Chondrocyte (in vitro differentiated cells): Measurements from ENCODE around the gene SGK2. TPM values are rescaled to one million over a fixed set of nuclear protein-coding genes. Genes with fewer than 3 reads are reported as not detected.

Experiments
- DNase-seq: peaks from one replicate; pipeline ENCODE4 v3.0.0; 2021; ENCODE audit warnings: mixed read lengths, low spot score
- H3K27ac Mint-ChIP-seq: one replicate; pipeline ENCODE4 v1.8.0; 2021; ENCODE audit warnings: mild to moderate bottlenecking, moderate library complexity, mixed read lengths; ENCODE audit not compliant: unreplicated experiment
- H3K27me3 Mint-ChIP-seq: 2 replicates; pipeline ENCODE4 v1.8.0; 2021; ENCODE audit warnings: low read depth, mixed read lengths
- H3K36me3 Mint-ChIP-seq: 2 replicates; pipeline ENCODE4 v1.8.0; 2021; ENCODE audit warnings: low read depth, mixed read lengths
- H3K4me1 Mint-ChIP-seq: 2 replicates; pipeline ENCODE4 v1.8.0; 2021; ENCODE audit warnings: low read depth, mild to moderate bottlenecking, mixed read lengths
- H3K4me3 Mint-ChIP-seq: one replicate; pipeline ENCODE4 v1.8.0; 2021; ENCODE audit warnings: mild to moderate bottlenecking, moderate library complexity, mixed read lengths; ENCODE audit not compliant: unreplicated experiment
- H3K9me3 Mint-ChIP-seq: 2 replicates; pipeline ENCODE4 v1.8.0; 2021; ENCODE audit warnings: low read depth, mixed read lengths
- total RNA-seq: library from RNA; stranded (reverse); gene quantifications from 3 replicates; pipeline ENCODE4 v1.2.1, GENCODE V29; 2021
- TF ChIP-seq, protein P1 (sequence below): fragments of 200-600 bp; sonication (generic); IDR thresholded peaks from 2 replicates; pipeline ENCODE4 v1.5.0; 2021; ENCODE audit warnings: antibody characterized with exemption, mild to moderate bottlenecking, moderate library complexity

The SGK2 gene
- total RNA-seq, 1 donor from 2014 or later, result 0.45 TPM

DNA sequence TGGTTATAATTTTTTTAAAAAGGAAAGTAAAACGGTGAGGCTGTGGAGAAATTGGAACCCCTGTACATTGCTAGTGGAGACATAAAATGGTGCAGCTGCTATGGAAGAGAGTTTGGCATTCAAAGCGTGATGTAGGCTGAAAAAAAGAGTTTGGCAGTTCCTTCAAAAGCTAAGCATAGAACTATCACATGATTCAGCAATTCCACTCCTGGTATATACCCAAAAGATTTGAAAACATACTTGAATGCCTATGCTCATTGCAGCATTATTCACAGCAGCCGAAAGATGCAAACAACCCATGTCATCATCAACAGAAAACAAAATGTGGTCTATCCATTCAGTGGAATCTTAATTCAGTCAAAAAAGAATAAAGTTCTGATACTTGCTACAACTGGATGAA, 4.5 kb upstream of the SGK2 start:
- no peak for DNase-seq
- H3K9me3 Mint-ChIP-seq, result peaks cover 3% of the 10 kb centered on the region

DNA sequence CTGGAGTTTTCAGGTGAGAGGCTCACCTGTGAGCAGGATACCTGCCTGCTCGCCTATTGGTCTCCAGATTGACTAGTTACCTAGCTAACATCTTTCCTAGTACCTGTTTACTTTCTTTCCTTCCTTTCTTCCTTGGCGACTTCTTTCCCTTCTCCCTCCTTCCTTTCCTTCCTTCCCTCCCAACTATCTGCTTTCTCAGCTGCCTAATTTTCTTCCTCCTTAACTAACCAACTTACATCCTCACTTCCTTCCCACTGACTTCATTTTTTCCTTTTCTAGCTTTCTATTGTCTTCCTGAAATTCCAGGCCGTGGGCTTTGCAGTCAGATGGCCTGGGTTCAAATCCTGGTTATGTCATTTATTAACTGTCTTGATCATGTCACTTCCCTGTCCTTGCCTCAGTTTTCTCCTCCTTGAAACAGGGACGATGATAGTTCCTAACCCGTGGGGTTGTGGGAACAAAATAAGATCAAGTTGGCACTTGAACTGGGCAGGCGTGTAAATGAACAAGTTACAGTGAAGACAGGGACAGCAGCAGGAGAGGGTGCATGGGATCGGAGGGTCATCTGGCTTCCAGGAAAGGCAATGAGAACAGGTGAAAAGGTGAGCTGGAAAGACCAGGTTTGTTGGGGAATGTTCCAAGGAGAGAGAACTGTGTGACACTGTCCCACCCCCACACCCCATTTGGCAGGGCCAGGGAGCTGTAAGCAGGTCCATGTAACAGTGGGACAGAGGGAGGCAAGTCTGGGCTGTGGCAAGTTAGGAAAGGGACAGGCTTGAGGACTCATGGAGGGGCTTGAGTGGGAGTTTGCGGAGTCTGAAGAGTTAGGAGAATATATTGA, 540 bp downstream of the SGK2 start:
- Mint-ChIP-seq H3K9me3 (peaks cover 1% of the 10 kb centered on the region), H3K4me1 (peaks cover 19% of the 10 kb centered on the region), H3K27ac (peak overlapping the region; percentile 37), H3K36me3 (no peaks in the 10 kb centered on the region), H3K27me3 (no peaks in the 10 kb centered on the region), H3K4me3 (no peak overlapping the region)
- no peak for DNase-seq
- TF ChIP-seq, protein P1, sequence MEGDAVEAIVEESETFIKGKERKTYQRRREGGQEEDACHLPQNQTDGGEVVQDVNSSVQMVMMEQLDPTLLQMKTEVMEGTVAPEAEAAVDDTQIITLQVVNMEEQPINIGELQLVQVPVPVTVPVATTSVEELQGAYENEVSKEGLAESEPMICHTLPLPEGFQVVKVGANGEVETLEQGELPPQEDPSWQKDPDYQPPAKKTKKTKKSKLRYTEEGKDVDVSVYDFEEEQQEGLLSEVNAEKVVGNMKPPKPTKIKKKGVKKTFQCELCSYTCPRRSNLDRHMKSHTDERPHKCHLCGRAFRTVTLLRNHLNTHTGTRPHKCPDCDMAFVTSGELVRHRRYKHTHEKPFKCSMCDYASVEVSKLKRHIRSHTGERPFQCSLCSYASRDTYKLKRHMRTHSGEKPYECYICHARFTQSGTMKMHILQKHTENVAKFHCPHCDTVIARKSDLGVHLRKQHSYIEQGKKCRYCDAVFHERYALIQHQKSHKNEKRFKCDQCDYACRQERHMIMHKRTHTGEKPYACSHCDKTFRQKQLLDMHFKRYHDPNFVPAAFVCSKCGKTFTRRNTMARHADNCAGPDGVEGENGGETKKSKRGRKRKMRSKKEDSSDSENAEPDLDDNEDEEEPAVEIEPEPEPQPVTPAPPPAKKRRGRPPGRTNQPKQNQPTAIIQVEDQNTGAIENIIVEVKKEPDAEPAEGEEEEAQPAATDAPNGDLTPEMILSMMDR, result no peak

More for the DNA sequence above, 4.5 kb upstream of the SGK2 start:
- peaks cover 31% of the 10 kb centered on the region for H3K4me1 Mint-ChIP-seq
- H3K27ac Mint-ChIP-seq, result no peak overlapping the region
- peaks cover 3% of the 10 kb centered on the region for H3K36me3 Mint-ChIP-seq
- TF ChIP-seq, protein P1, result no peak
- H3K4me3 Mint-ChIP-seq, result no peak overlapping the region
- no peaks in the 10 kb centered on the region for H3K27me3 Mint-ChIP-seq

DNA sequence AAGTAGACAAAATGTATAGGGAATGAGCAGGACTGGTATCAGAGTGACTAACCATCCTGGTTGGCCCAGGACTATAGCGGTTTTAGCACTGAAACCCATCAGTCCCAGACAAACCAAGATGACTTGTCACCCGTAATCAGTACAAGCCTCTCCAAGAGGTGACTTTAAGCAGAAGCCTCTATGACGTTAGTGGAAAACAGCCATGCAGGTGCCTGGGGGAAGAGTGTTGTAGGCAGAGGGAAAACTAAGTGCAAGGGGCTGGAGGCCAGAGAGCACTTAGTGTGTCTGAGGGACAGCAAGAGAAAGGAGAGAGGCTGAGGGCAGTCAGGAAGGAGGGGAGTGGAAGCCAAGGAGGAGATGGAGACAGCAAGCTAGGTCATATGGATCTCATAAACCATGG, 2.1 kb downstream of the SGK2 start:
- DNase-seq, result no peak
- Mint-ChIP-seq H3K27me3 (no peaks in the 10 kb centered on the region), H3K4me3 (no peak overlapping the region), H3K9me3 (no peaks in the 10 kb centered on the region), H3K27ac (no peak overlapping the region), H3K36me3 (no peaks in the 10 kb centered on the region), H3K4me1 (peaks cover 19% of the 10 kb centered on the region)
- TF ChIP-seq, protein P1, result no peak

DNA sequence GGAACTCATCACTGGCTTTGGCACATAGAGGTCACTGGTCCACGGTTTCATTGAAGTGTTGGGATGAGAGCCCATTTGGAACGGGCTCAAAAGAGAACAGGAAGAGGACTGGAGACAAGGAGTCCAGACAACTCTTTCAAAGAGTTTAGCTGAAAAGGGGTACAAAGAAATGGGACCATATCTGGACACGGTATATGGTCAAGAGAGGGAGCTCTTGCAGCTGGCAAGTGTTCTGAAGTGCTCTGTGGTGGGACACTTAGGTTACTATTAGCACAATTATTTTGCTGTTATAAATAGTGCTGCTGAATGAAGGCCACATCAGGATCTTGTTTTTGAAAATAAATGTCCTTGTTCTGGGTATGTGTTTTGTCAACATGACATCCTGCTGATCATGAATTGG, 4.6 kb downstream of the SGK2 start:
- Mint-ChIP-seq H3K4me1 (peaks cover 8% of the 10 kb centered on the region), H3K4me3 (no peak overlapping the region)

DNA sequence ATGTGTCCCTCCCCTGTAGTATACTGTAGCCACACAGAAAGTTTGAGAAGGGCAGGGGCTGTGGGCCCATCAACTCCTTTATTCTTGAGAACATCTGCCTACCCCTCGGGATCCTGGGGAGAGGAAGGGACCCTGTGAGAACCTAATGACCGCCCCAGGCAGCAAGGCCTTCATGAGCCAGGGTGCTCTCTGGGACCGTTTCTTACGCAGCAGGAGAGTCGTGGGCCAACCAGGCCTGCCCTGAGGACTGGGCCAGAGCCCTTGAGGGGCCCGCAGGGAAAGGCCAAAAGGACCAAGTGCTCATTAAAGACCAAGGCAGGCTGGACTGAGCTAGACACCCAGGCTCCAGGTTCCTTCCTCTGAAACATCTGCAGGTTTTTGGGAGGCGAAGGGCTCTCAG, 5.2 kb downstream of the SGK2 start:
- DNase-seq, result no peak
- H3K4me1 Mint-ChIP-seq, result peaks cover 3% of the 10 kb centered on the region
- TF ChIP-seq, protein P1, result no peak
- no peaks in the 10 kb centered on the region for H3K27me3 Mint-ChIP-seq
- no peak overlapping the region for H3K4me3 Mint-ChIP-seq
- no peaks in the 10 kb centered on the region for H3K9me3 Mint-ChIP-seq
- no peaks in the 10 kb centered on the region for H3K36me3 Mint-ChIP-seq
- no peak overlapping the region for H3K27ac Mint-ChIP-seq

More for the DNA sequence above, 4.6 kb downstream of the SGK2 start:
- no peak for DNase-seq
- H3K36me3 Mint-ChIP-seq, result no peaks in the 10 kb centered on the region
- TF ChIP-seq, protein P1, result no peak
- H3K27me3 Mint-ChIP-seq, result no peaks in the 10 kb centered on the region
- H3K9me3 Mint-ChIP-seq, result no peaks in the 10 kb centered on the region
- H3K27ac Mint-ChIP-seq, result no peak overlapping the region
